GM18517 (cell line): ENCODE results near the gene PIP5K1A.

Source experiments
- ATAC-seq: cut with Tn5 transposase; IDR thresholded peaks from one replicate; pipeline ENCODE4 v1.9.1; 2021; ENCODE audit warnings: mild to moderate bottlenecking, moderate library complexity; ENCODE audit not compliant: unreplicated experiment

Gene PIP5K1A

GRCh38 chr1:151287341-151287699, 89.0 kb downstream of the PIP5K1A start:
- ATAC-seq = no peak

DNA sequence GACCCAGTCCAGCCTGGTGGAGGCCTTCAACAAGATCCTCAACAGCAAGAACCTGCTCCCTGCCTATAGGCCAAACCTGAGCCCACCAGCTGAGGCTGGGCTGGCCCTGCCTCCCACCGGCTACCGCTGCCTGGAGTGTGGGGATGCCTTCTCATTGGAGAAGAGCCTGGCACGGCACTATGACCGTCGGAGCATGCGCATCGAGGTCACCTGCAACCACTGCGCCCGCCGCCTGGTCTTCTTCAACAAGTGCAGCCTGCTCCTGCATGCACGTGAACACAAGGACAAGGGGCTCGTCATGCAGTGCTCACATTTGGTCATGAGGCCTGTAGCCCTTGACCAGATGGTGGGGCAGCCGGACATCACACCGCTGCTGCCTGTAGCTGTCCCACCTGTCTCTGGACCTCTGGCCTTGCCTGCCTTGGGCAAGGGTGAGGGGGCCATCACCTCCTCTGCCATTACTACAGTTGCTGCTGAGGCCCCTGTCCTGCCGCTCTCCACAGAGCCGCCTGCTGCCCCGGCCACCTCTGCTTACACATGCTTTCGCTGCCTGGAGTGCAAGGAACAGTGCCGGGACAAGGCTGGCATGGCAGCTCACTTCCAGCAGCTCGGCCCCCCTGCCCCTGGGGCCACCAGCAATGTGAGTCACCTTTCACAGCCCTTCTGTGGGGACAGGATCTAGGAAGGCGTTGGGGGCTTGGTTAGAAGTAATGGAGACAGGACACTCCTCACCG, 89.6 kb downstream of the PIP5K1A start:
- no peak for ATAC-seq

- no peak for ATAC-seq
Measured at GRCh38 chr1:151288502-151288901, 90.2 kb downstream of the PIP5K1A start.

DNA sequence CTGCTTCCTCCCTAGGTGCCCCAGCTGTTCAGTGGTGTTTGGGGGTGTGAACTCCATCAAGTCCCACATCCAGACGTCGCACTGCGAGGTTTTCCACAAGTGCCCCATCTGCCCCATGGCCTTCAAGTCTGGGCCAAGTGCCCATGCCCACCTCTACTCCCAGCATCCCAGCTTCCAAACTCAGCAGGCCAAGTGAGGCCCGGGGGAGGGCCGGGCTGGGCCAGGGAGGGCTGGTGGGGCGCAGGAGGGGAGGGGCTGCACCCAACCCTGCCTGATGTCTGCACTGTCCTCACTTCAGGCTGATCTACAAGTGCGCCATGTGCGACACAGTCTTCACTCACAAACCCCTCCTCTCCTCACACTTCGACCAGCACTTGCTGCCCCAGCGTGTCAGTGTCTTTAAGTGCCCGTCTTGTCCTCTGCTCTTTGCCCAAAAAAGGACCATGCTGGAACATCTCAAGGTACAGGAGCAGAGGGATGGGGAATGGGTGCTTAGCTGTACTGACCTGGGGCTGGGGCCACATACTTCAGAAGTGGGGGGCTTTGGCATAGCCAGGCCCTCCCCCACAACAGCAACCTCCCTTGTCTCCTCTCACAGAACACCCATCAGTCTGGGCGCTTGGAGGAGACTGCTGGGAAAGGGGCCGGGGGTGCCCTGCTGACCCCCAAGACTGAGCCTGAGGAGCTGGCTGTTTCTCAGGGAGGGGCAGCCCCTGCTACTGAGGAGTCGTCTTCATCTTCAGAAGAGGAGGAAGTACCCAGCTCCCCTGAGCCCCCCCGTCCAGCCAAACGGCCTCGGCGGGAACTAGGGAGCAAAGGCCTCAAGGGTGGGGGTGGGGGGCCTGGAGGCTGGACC, 91.0 kb downstream of the PIP5K1A start:
- no peak for ATAC-seq

GRCh38 chr1:151289991-151290708, 91.8 kb downstream of the PIP5K1A start:
- no peak for ATAC-seq

DNA sequence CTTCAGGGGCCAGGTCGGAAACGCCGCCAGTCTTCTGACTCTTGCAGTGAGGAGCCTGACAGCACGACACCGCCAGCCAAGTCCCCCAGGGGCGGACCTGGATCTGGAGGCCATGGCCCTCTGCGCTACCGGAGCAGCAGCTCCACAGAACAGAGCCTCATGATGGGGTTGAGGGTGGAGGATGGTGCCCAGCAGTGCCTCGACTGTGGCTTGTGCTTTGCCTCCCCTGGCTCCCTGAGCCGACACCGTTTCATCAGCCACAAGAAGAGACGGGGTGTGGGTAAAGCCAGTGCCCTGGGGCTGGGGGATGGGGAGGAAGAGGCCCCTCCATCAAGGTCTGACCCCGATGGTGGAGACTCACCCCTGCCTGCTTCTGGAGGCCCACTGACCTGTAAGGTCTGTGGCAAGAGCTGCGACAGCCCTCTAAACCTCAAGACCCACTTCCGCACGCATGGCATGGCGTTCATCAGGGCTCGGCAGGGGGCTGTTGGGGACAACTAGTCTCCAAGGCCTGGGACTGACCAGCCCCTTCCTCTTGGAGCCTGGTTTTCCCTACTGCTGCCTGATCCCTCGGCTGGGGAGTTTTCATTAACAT, 92.5 kb downstream of the PIP5K1A start:
- no peak for ATAC-seq

GRCh38 chr1:151292207-151293030, 94.1 kb downstream of the PIP5K1A start:
- ATAC-seq = no peak

DNA sequence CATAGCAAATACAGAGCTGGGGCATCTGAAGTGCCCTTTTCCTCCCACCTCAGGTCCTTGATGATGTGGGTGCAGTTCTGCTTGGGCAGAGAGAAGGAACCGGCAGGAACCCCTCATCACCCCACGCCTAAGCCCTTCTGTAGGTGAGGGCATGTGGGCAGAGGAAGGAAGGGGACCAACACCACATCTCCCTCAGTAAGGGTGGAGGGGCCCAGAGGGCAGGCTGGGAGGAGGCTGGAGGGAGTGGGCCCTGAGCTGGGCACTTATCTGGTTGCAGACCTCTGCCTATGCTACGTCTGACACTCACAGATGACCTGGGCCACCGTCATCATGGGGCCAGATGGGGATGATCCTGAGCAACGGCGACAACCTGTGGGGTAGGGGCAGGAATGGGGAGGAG, 94.7 kb downstream of the PIP5K1A start:
- no peak for ATAC-seq

DNA sequence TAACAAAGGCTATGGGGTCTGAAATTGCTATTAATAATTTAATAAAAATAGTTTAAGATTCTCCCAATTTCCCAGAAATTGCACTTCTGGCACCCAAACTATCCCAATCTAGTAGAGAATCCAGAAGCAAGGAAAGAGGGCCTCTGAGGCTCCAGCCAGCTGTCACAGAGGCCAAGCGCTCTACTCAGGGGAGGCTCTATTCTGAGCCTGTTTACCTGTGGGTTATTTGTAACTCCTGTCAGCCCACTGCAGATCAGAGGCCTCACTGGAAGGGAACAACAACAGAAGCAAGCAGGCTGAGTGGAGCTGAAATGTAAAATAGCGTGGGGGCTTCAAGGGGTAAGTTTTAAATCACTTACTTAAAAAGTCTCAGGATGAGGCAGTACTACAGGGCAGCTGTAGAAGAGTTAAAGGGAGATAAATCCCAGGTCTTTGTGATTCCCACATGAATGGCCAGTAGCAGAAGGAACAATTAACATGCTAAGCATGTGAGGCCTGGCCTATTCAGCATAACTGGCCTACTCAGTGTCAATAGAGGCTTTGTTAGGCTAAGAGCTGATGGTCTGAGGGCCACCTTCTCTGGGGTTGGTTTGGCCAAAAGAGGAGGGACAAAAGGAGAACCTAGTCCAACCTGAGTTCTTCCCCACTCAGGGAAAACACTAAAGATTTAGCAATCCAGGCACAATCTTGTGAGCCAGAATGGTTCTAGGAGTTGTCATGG, 96.5 kb downstream of the PIP5K1A start:
- no peak for ATAC-seq
